ENCODE results near the gene ABHD12B. TPM values are rescaled to one million over a fixed set of nuclear protein-coding genes. Genes with fewer than 3 reads are reported as not detected.
"Not testable (repeated sequence)": the region's sequence is repeated elsewhere in the genome, so short reads cannot be mapped to it uniquely, and the experiment has no call there.

ABHD12B gene
- total RNA-seq, 1 donor from 2014 or later = 2.9 TPM

GRCh38 chr14:50839691-50840090 is 32.2 kb upstream of the ABHD12B start:
- DNase-seq = no peak

DNA sequence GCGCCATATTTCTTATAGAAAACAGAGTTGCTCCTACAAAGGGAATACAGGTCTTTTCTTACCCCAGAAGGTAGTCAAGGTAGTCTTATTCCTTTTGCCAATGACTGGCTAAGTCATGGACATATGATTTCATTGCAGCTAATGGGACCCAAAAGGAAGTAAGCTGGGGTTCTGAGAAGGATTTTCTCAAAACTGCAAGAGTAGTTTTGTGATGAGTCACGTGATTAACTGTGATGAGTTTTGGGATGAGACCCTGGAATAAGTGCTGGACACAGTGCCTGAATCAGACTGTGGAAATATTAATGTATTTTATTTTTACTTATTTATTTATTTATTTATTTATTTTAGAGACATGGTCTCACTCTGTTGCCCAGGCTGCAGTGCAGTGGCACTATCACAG is 27.5 kb upstream of the ABHD12B start:
- no peak for DNase-seq

DNA sequence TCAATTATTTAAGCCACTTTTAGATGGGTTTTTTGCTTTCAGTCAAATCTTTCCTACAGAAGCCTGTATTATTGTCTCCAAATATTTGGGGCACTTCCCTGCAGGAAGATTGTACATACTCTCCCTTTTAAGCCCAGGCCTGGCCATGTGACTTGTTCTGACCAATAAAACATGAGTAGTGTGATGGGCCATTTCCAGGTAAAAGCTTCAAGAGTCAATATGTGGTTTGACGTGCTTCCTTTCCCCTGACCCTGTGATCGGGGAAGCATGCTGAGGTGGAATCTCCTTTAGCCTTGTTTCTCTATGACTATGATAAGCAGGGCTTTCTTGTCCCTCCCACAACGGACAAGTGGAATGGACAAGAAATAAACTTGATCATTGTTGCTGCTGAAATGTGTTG is 26.7 kb upstream of the ABHD12B start:
- no peak for DNase-seq

- no peak for DNase-seq
These were observed 25.5 kb upstream of the ABHD12B start for GRCh38 chr14:50846226-50846880.

DNA sequence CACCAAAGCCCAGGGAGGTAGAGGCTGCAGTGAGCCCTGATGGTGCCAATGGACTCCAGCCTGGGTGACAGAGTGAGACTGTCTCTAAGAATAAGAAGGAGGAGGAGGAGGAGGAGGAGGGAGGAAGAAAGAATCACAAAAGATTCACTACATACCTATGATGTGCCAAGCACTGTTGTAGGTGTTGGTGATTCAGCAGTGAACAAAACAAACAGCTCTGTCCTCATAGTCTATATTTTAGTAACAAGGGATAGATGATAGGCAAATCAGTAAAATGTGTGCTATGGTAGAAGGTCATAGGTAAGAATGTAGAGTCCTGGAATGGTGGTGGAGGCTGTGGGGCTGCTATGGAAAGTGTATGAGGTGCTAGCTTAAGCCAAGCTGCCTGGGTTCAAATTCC is 18.0 kb upstream of the ABHD12B start:
- no peak for DNase-seq

- no peak for DNase-seq
These were observed 17.3 kb upstream of the ABHD12B start for GRCh38 chr14:50854521-50854920.

DNA sequence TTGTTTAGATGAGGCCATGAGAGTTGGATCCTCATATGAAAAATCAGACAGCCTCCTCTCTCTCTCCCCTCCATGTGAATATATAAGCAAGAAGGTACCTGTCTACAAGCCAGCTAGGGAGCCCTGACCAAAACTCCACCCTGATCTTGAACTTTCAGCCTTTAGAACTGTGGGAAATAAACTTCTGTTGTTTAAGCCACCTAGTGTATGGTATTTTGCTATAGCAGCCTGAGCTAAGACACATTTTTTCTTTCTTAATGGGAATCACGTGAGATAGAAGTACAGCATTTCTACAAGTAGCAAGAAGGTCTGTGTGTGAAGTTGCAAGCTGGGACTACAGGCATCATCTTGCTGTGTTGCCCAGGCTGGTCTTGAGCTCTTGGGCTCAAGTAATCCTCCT is 16.3 kb upstream of the ABHD12B start:
- DNase-seq = no peak

DNA sequence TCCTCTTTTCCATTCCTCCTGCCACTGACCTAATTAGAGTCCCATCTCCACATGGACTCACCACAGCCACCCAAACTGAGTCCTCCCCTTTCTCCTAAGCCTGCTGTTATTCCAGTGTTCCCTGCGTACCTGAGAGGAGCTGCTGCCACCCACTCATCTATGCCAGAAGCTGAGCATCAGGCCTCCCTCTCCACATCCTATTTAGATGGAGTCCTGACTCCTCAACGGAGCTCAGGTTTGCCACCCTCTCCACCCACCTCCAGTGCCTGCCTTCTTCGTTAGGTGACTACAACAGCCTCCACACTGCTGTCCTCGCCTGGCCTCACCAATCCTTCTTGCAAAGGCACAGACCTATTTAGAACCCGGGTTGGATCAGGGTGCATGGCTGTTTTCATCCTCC is 15.2 kb upstream of the ABHD12B start:
- no peak for DNase-seq

DNA sequence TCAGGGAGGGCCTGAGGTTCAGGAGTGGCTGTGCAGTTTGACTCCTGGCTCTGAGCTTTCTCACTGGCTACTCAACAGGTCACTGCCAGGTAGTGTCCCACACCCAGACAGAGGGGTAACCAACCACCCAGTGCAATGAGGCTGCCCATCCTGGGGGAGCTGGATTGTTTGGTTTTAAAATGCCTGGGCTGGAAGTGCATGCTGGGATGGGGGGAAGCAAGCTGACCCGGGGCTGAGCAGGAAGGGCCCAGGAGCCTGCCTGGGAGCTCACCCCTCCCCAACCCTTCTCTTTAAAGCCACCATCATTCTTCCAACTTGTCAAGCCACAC is 12.6 kb upstream of the ABHD12B start:
- DNase-seq = no peak

DNA sequence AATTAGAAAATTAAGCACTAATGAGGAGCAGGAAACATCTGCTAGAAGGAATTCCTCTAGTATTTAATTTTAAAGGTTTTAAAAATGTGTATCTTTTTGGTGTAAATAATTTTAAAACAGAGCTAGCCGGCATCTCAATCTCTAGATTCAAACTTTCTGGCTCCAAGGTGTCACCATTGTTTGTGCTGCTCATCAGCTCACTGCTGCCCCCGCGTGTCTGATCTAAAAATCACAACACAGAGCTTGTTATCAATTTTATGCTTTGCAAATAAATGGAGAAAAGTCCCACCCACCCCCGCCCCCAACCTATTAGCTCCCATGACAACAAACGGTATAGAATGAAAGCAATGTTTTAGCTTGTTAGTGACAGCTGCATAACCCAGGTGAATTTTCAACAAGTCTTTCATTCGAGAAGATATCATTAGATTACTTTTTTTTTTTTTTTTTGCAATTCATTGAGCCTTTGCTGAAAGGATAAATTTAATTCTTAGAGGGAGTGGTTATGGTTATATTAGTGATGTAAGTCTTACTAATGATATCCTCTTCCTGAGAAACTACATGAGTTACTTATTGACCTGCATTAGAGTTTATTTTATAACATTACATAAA is 11.3 kb upstream of the ABHD12B start:
- peak; percentile 82 for DNase-seq

GRCh38 chr14:50862036-50862570 is 9.8 kb upstream of the ABHD12B start:
- DNase-seq = no peak

DNA sequence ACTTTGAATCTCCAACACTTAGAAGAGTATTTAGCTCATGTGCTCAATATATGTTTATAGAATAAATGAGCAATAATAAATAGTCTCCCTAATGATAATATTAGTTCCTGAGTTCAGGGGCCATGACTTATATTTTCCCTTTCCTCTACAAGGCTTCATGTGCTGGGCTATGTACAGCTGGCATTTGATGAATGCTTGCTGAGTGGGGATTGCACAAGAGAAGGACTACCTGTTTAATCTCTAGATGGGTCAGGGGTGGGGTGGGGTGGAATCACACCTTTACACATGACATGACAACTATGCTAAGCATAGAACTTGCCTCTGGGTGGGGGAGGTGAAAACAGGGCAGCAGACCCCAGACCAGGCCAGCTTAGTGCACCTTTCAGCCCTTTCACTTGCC is 7.6 kb upstream of the ABHD12B start:
- no peak for DNase-seq

DNA sequence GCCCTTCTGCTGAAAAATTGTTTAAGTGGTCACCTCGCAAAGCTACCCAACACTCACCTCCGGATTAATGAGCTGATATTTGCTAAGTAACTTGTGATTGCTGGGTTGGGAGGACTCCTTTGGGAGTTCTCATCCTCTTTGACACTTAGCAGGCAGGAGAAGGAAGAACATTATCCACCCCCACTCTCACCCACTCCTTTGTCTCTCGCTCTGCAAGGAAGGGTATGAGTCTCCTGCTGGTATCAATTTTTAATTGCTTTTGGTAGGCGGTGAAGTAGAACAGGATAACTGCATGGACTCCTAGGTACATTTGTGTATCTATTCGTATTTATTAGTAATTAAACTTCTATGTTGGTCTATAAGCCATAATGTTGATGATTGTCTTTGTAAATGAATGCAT is 6.9 kb upstream of the ABHD12B start:
- DNase-seq = no peak

DNA sequence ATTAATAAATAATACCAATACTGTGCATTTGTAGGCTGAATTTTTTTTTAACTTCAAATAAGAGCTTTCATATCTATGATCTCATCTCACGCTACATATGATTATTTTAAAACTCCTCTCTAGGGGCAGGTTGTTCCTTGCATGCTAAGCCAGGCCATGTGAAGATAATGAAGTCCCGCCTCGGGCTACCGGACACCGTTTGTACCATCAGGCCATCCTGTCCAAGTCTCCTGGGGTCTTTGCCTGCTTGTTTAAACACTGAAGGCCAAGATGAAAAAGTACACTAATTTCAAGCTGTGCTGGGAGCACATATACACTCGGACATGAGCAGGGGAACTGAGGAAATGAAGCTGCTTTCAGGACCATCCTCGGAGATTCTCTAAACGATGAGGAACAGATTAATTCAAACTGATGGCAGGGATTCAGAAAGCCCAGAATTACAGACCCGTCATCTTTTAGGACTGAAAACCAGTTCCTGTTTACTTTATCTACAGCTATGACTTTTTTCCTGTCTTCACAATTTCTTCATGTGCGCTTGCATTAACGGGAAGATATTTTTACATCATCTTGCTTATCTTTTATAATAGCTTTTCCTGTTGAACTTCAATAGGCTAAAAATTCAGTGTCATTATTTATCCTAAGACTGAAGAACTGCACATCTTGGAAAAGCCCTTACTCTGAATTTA is 6.3 kb upstream of the ABHD12B start:
- no peak for DNase-seq

GRCh38 chr14:50871228-50871627 is 625 bp upstream of the ABHD12B start:
- no peak for DNase-seq

DNA sequence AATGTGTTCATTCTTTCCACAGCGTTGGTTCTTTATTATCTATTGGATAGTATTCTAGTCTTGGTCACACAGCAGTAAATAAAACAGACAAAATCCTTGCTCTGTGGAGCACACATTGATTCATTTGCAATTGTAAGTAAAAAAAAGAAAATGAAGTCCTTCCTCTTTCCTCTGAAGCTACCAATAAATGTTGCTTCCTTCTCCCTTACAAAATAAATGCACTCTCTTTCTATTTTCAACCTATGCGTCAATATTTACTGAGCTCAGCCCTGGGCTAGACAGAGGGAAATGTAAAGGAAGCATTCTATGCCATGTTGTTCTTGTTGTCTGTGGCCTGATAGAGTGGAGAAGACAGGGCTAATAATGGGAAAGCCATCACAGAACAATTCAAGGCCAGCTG is 2.9 kb downstream of the ABHD12B start:
- no peak for DNase-seq

- no peak for DNase-seq
These were observed 3.7 kb downstream of the ABHD12B start for GRCh38 chr14:50875359-50876070.

- no peak for DNase-seq
These were observed 11.3 kb downstream of the ABHD12B start for GRCh38 chr14:50882932-50883826.

GRCh38 chr14:50883827-50884197 is 12.0 kb downstream of the ABHD12B start:
- no peak for DNase-seq

DNA sequence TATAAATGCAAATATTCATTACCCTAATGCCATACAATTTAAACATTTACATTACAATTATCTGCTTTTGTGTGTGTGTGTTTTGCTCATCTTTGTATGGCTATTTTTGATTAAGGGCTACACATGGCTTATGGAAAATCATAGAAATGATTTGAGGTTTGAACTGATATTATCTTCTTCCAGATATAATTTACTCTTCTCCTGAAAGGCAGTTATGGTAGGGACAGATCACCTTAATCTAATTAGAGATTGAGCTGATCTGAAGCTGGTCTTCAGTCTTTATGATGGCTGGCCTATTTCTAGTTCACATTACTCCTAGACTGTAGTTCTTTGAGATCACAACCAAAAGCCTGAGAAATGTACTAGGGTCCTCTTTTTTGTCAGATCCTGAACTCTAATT is 15.6 kb downstream of the ABHD12B start:
- no peak for DNase-seq

DNA sequence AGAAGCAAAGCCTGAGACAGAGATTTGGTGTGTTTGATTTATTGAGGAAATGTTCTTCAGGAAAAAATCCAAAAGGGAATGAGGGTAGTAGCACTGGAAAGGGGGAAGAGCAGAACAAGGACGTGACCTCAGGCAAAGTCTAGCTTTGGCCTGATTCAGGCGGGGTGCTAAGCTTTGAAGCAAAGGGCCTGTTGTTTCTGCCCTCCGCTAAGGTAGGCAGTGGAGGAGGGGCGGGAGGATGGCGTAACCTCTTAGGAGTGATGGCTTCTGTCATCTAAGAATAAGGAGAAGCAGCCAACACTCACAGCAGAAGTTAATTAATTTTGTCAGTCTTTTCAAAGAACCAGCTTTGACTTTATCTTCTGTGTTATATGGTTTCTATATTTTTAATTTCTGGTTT is 20.4 kb downstream of the ABHD12B start:
- DNase-seq = no peak

DNA sequence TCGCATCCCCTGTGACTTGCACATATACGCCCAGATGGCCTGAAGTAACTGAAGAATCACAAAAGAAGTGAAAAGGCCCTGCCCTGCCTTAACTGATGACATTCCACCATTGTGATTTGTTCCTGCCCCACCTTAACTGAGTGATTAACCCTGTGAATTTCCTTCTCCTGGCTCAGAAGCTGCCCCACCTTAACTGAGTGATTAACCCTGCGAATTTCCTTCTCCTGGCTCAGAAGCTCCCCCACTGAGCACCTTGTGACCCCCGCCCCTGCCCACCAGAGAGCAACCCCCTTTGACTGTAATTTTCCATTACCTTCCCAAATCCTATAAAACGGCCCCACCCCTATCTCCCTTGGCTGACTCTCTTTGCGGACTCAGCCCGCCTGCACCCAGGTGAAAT is 24.6 kb downstream of the ABHD12B start:
- DNase-seq = not testable (repeated sequence)

All from skin of body (tissue), 2 donors.